OCI-LY7 (cell line): ENCODE data around the gene RPS8. TPM values are rescaled to one million over a fixed set of nuclear protein-coding genes. Genes with fewer than 3 reads are reported as not detected.

Experiments used
- BruUV-seq: library from RNA; stranded (reverse); fragments of 400-500 nt; replicated peaks from 2 replicates; lab custom pipeline; 2021; lab: Mats Ljungman, UMichigan
- CTCF ChIA-PET: fragments of 300-600 bp; sonication (Branson Sonifier 250); formaldehyde crosslinking; loops from one replicate; lab custom pipeline; 2022; ENCODE audit warnings: antibody characterized with exemption; ENCODE audit not compliant: unreplicated experiment; lab: Charles Lee
- POLR2A ChIA-PET: fragments of 300-600 bp; sonication (Branson Sonifier 250); formaldehyde crosslinking; loops from one replicate; lab custom pipeline; 2022; ENCODE audit warnings: antibody characterized with exemption; lab: Charles Lee
- DNase-seq: peaks from one replicate; pipeline ENCODE4 v3.0.0-alpha.2; 2015; ENCODE audit warnings: low spot score
- H2AFZ ChIP-seq: fragments of 200-600 bp; sonication (generic), shearing (Covaris generic); 2 replicates; pipeline ENCODE4 v1.6.1; 2014; ENCODE audit warnings: mild to moderate bottlenecking, antibody characterized with exemption, low read length, moderate library complexity
- H3K27ac ChIP-seq: fragments of 200-600 bp; sonication (generic); 2 replicates; pipeline ENCODE4 v1.5.1; 2014; ENCODE audit warnings: mixed run types, low read depth, mild to moderate bottlenecking, moderate library complexity, low read length, inconsistent platforms; ENCODE audit not compliant: poor library complexity, severe bottlenecking
- H3K36me3 ChIP-seq: fragments of 200-600 bp; sonication (generic); 2 replicates; pipeline ENCODE4 v1.6.1; 2014; ENCODE audit warnings: mild to moderate bottlenecking, antibody characterized with exemption, low read length, moderate library complexity, mixed read lengths; ENCODE audit not compliant: insufficient read depth
- H3K4me1 ChIP-seq: fragments of 200-600 bp; sonication (generic); 2 replicates; pipeline ENCODE4 v1.5.1; 2014; ENCODE audit warnings: mild to moderate bottlenecking, low read length; ENCODE audit not compliant: insufficient read depth, poor library complexity, severe bottlenecking
- H3K4me2 ChIP-seq: fragments of 200-600 bp; sonication (generic); 2 replicates; pipeline ENCODE4 v1.6.1; 2014; ENCODE audit warnings: mild to moderate bottlenecking, low read length
- H3K4me3 ChIP-seq: fragments of 200-600 bp; sonication (generic); 2 replicates; pipeline ENCODE4 v1.5.1; 2014; ENCODE audit warnings: mild to moderate bottlenecking, low read depth, low read length; ENCODE audit not compliant: poor library complexity, severe bottlenecking
- H3K79me2 ChIP-seq: fragments of 200-600 bp; sonication (generic); 2 replicates; pipeline ENCODE4 v1.6.1; 2016; ENCODE audit warnings: low read depth, mild to moderate bottlenecking, low read length, moderate library complexity, mixed read lengths; ENCODE audit not compliant: insufficient read depth
- H3K9me2 ChIP-seq: fragments of 200-600 bp; sonication (generic); 2 replicates; pipeline ENCODE4 v1.6.1; 2016; ENCODE audit warnings: mild to moderate bottlenecking, low read length, mixed read lengths; ENCODE audit not compliant: insufficient read depth
- H3K9me3 ChIP-seq: fragments of 200-600 bp; sonication (generic); 2 replicates; pipeline ENCODE4 v1.6.1; 2014; ENCODE audit warnings: mild to moderate bottlenecking, mixed run types, low read length, mixed read lengths
- H4K20me1 ChIP-seq: fragments of 200-600 bp; sonication (generic); 2 replicates; pipeline ENCODE4 v1.6.1; 2014; ENCODE audit warnings: mild to moderate bottlenecking, antibody characterized with exemption, low read length, moderate library complexity, mixed read lengths; ENCODE audit not compliant: insufficient read depth
- CTCF ChIP-seq: fragments of 200-600 bp; sonication (generic); conservative IDR thresholded peaks from 2 replicates; pipeline ENCODE4 v1.5.1; 2014; ENCODE audit warnings: mild to moderate bottlenecking, antibody characterized with exemption, low read length, moderate library complexity, mixed read lengths
- EZH2phosphoT487 ChIP-seq: fragments of 200-600 bp; sonication (generic); IDR thresholded peaks from 2 replicates; pipeline ENCODE4 v1.6.1; 2018; ENCODE audit warnings: low read depth, borderline replicate concordance, mild to moderate bottlenecking, mixed run types, antibody characterized with exemption, low read length, moderate library complexity, mixed read lengths
- intact Hi-C: fragments of 100-400 bp; cut with micrococcal nuclease; formaldehyde crosslinking; loops from one replicate; pipeline ENCODE4 v1.10.0; 2022; ENCODE audit not compliant: unreplicated experiment
- total RNA-seq, 2 experiments: library from RNA; depleted of rRNA in 1 of 2; stranded (reverse); fragments of >200 nt in 1 of 2; shearing (Covaris generic) in 1 of 2; gene quantifications; 2 replicates each; pipeline ENCODE4 v1.2.3, GENCODE V29; 2014 to 2022

Gene RPS8
- total RNA-seq, 2 experiments from 2014 or later: 2,707 to 4,355 TPM

GRCh38 chr1:44786138-44786840 is 10.9 kb downstream of the RPS8 start:
- Histone ChIP-seq H3K27ac (no peak overlapping the region), H3K9me3 (no peaks in the 10 kb centered on the region), H3K9me2 (no peaks in the 10 kb centered on the region), H3K4me2 (peak overlapping the region; percentile 66), H3K4me1 (peaks cover 35% of the 10 kb centered on the region), H3K4me3 (peak overlapping the region; percentile 56), H3K36me3 (peaks cover 13% of the 10 kb centered on the region), H4K20me1 (no peaks in the 10 kb centered on the region), H2AFZ (peak overlapping the region; percentile 93), H3K79me2 (no peaks in the 10 kb centered on the region)
- no TSS peak for BruUV-seq
- no peak for TF ChIP-seq EZH2phosphoT487
- peak; percentile 97 for TF ChIP-seq CTCF
- ChIA-PET CTCF (no interaction called here), POLR2A (interaction anchor here (0.8 to 4.4 kb wide), 4 partner anchors 23 to 91 kb away, joined by 3 to 20 read pairs (median 4); partner anchors contain the start of gene RNU5D-1)
- intact Hi-C loops: no loop called here
- peak; percentile 78 for DNase-seq

DNA sequence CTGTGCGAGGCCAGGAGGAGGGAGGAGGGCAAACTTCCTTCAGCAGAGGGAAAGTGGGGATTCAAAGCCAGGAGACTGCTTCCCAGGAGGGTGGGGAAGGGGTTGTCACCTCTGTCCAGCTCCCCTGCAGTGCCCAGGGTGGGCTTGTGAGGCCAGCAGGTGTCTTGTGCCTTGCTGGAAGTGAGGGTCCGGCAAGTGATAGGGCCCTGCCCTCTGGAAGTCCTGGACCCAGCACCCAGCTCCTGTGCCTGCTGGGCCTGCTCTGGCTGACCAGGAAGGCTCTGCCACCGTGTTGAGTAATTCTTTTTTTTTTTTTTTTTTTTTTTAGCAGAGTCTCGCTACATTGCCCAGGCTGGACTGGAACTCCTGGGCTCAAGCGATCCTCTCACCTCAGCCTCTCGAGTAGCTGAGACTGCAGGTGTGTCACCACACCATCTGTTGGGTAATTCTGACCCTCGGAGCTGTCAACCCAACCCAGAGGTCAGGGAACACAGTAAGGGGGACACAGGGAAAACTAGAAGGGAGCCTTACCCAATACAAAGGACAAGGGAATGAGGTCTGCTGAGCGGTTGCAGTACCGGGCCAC is 11.6 kb downstream of the RPS8 start:
- ChIA-PET CTCF (no interaction called here), POLR2A (interaction anchor here (0.5 to 4.4 kb wide), 7 partner anchors 16 to 201 kb away, joined by 3 to 20 read pairs (median 4); partner anchors contain the start of gene RNU5D-1)
- no TSS peak for BruUV-seq
- no peaks in the 10 kb centered on the region for H3K9me3 ChIP-seq
- no peaks in the 10 kb centered on the region for H3K9me2 ChIP-seq
- H4K20me1 ChIP-seq: no peaks in the 10 kb centered on the region
- H3K36me3 ChIP-seq: peaks cover 7% of the 10 kb centered on the region
- intact Hi-C loops: no loop called here
- peak overlapping the region; percentile 93; the same call in 1 of the 2 replicates for H2AFZ ChIP-seq
- H3K79me2 ChIP-seq: no peaks in the 10 kb centered on the region
- TF ChIP-seq EZH2phosphoT487 (no peak), CTCF (no peak)
- peak overlapping the region; percentile 66; the same call in 1 of the 2 replicates for H3K4me2 ChIP-seq
- DNase-seq: no peak
- no peak overlapping the region for H3K4me3 ChIP-seq
- H3K4me1 ChIP-seq: peaks cover 35% of the 10 kb centered on the region
- H3K27ac ChIP-seq: no peak overlapping the region
